ENCODE data around the gene FARS2. TPM values are rescaled to one million over a fixed set of nuclear protein-coding genes. Genes with fewer than 3 reads are reported as not detected.

FARS2 gene
- polyA plus RNA-seq, 1 of the 3 experiments (the other 2 are of a cell fraction), result 12.5 TPM

GRCh38 chr6:5782783-5783547, 521.7 kb downstream of the FARS2 start:
- H3K9me2 ChIP-seq, result no peaks in the 10 kb centered on the region
- no peak overlapping the region for H3K4me2 ChIP-seq
- H3K27ac ChIP-seq (ENCODE audit: low read depth in 2 of 2, low read length in 1 of 2), result no peak overlapping the region
- TF ChIP-seq MAX (IDR thresholded peaks at IDR 0.05; ENCODE audit: low read depth) (no peak), TEAD4 (IDR thresholded peaks at IDR 0.05; ENCODE audit: borderline replicate concordance, insufficient read depth) (no peak), FOXM1 (IDR thresholded peaks at IDR 0.05; ENCODE audit: low read depth) (no peak), FOSL2 (IDR thresholded peaks at IDR 0.05; ENCODE audit: borderline replicate concordance, low read depth) (no peak), NRF1 (IDR thresholded peaks at IDR 0.05; ENCODE audit: low read depth, low read length) (no peak), JUND (IDR thresholded peaks at IDR 0.05) (no peak), RCOR1 (IDR thresholded peaks at IDR 0.05; ENCODE audit: low read length) (no peak), REST (IDR thresholded peaks at IDR 0.05; ENCODE audit: low read depth, low read length) (no peak), POLR2AphosphoS5 (IDR thresholded peaks at IDR 0.05; ENCODE audit: low read depth, low read length) (no peak), ELF1 (IDR thresholded peaks at IDR 0.05) (no peak), EZH2phosphoT487 (IDR thresholded peaks at IDR 0.05; ENCODE audit: borderline replicate concordance, low read depth) (no peak), TAF1 (IDR thresholded peaks at IDR 0.05; ENCODE audit: borderline replicate concordance, low read depth, low read length) (no peak), EP300 (IDR thresholded peaks at IDR 0.05; ENCODE audit: borderline replicate concordance in 1 of 2, low read depth in 1 of 2, low read length in 1 of 2) (no peak), SIN3A (IDR thresholded peaks at IDR 0.05; ENCODE audit: borderline replicate concordance, low read depth, low read length) (no peak), MEF2A (IDR thresholded peaks at IDR 0.05; ENCODE audit: borderline replicate concordance, low read depth) (no peak), RXRA (IDR thresholded peaks at IDR 0.05; ENCODE audit: borderline replicate concordance, low read depth) (no peak)
- TF ChIP-seq, protein P1, sequence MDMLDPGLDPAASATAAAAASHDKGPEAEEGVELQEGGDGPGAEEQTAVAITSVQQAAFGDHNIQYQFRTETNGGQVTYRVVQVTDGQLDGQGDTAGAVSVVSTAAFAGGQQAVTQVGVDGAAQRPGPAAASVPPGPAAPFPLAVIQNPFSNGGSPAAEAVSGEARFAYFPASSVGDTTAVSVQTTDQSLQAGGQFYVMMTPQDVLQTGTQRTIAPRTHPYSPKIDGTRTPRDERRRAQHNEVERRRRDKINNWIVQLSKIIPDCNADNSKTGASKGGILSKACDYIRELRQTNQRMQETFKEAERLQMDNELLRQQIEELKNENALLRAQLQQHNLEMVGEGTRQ (IDR thresholded peaks at IDR 0.05; ENCODE audit: borderline replicate concordance, low read depth, low read length), result no peak
- TF ChIP-seq, protein P2, sequence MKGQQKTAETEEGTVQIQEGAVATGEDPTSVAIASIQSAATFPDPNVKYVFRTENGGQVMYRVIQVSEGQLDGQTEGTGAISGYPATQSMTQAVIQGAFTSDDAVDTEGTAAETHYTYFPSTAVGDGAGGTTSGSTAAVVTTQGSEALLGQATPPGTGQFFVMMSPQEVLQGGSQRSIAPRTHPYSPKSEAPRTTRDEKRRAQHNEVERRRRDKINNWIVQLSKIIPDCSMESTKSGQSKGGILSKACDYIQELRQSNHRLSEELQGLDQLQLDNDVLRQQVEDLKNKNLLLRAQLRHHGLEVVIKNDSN (IDR thresholded peaks at IDR 0.05; ENCODE audit: borderline replicate concordance, low read depth), result no peak
- peak; percentile 27 for DNase-seq
- peaks cover 0 to 25% of the 10 kb centered on the region in 2 experiments; a peak in 1 of 4 replicates for H3K4me1 ChIP-seq (ENCODE audit: control insufficient read depth in 1 of 2, insufficient read depth in 2 of 2, low read depth in 1 of 2, low read length in 1 of 2)
- H3K9ac ChIP-seq, result no peak overlapping the region
- no peak overlapping the region for H3K4me3 ChIP-seq (ENCODE audit: low read depth in 2 of 2, low read length in 1 of 2)
- POLR2A ChIA-PET, result no interaction called here
- no peaks in the 10 kb centered on the region for H4K20me1 ChIP-seq (ENCODE audit: insufficient read depth)
- CTCF ChIA-PET, result no interaction called here
- 82% methylated on average over 23 of the region's 26 CpGs for WGBS (ENCODE audit: low lambda C conversion rate)
- no peaks in the 10 kb centered on the region for H3K79me2 ChIP-seq (ENCODE audit: insufficient read depth)
- H2AFZ ChIP-seq (ENCODE audit: low read depth), result no peak overlapping the region
- no peaks in the 10 kb centered on the region for H3K36me3 ChIP-seq (replicated peaks in 1 of 2; ENCODE audit: control insufficient read depth in 1 of 2, insufficient read depth in 2 of 2, low read length in 1 of 2)
- no peaks in the 10 kb centered on the region for H3F3A ChIP-seq (replicated peaks; ENCODE audit: insufficient read depth)
- no peaks in the 10 kb centered on the region for H3K9me3 ChIP-seq
- H3K27me3 ChIP-seq (ENCODE audit: insufficient read depth), result no peaks in the 10 kb centered on the region
